ENCODE data around the gene CEP128.

CEP128 gene

DNA sequence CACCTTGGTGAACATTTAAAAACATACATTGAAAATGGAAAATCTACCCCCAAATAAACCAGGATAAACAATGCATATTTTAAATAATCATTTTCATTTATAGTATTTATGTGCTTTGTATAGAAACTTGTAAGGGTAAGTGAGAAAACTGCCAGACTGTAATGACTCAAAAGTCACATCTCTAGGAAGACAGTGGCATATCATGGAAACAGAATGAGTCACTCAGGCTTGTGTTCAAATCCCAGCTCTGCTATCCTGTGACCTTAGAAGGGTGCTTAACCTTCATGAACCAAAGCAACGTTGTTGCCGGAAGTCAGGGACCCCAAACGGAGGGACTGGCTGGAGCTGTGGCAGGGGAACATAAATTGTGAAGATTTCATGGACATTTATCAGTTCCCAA, 142.7 kb downstream of the CEP128 start:
- Histone ChIP-seq H3K9ac (ENCODE audit: low read depth, low read length) (no peak overlapping the region), H3K36me3 (ENCODE audit: control insufficient read depth, insufficient read depth, low read length) (no peaks in the 10 kb centered on the region), H3K4me3 (ENCODE audit: low read depth, low read length) (no peak overlapping the region), H3K4me1 (ENCODE audit: control insufficient read depth, insufficient read depth, low read length) (peaks cover 3% of the 10 kb centered on the region), H3K27me3 (ENCODE audit: control insufficient read depth, insufficient read depth, low read length) (no peaks in the 10 kb centered on the region), H3K9me3 (ENCODE audit: control insufficient read depth, insufficient read depth, low read length) (no peaks in the 10 kb centered on the region)

DNA sequence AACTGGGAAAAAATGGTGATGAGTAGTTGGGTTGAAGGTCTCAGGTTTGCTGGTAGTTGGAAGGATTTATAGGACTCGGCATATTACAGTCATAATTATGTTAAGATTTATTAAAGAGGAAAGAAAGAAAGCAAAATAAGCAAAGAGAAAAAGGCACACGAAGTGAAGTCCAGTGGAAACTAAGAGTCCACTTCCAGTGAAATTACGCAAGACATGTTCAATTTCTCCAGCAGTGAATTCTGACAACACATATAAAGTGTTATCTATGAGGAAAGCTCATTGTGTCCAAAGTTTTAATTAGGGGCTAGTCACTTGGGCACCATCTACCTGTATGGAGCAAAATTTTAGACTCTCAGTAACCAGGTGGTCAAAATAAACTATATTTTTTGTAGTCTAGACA, 143.3 kb downstream of the CEP128 start:
- no peaks in the 10 kb centered on the region for H3K9me3 ChIP-seq (ENCODE audit: control insufficient read depth, insufficient read depth, low read length)
- no peak overlapping the region for H3K9ac ChIP-seq (ENCODE audit: low read depth, low read length)
- H3K27me3 ChIP-seq (ENCODE audit: control insufficient read depth, insufficient read depth, low read length) = no peaks in the 10 kb centered on the region
- H3K4me3 ChIP-seq (ENCODE audit: low read depth, low read length) = no peak overlapping the region
- peaks cover 3% of the 10 kb centered on the region for H3K4me1 ChIP-seq (ENCODE audit: control insufficient read depth, insufficient read depth, low read length)
- no peaks in the 10 kb centered on the region for H3K36me3 ChIP-seq (ENCODE audit: control insufficient read depth, insufficient read depth, low read length)

DNA sequence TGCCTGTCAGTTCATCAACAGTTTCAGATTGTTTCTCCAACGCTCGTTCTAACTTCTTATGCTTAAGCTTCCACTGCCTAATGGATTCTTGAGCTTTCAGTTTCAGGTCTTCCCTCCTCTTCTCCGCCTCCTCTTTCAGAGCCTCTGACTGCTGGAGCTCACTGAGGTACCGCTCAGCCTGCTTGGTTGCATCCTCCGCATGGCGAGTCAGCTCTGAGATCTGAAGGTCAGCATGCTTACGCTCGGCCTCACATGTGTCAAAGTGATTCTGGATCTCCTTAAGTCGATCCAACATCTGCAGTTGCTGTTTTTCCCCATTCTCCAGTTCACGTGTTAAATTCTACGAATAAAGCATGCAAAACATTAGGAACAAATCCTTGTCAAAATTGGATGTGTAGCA, 148.8 kb downstream of the CEP128 start:
- no peaks in the 10 kb centered on the region for H3K9me3 ChIP-seq (ENCODE audit: control insufficient read depth, insufficient read depth, low read length)
- no peak overlapping the region for H3K4me3 ChIP-seq (ENCODE audit: low read depth, low read length)
- H3K9ac ChIP-seq (ENCODE audit: low read depth, low read length) = no peak overlapping the region
- no peaks in the 10 kb centered on the region for H3K27me3 ChIP-seq (ENCODE audit: control insufficient read depth, insufficient read depth, low read length)
- no peaks in the 10 kb centered on the region for H3K36me3 ChIP-seq (ENCODE audit: control insufficient read depth, insufficient read depth, low read length)
- H3K4me1 ChIP-seq (ENCODE audit: control insufficient read depth, insufficient read depth, low read length) = peaks cover 3% of the 10 kb centered on the region

DNA sequence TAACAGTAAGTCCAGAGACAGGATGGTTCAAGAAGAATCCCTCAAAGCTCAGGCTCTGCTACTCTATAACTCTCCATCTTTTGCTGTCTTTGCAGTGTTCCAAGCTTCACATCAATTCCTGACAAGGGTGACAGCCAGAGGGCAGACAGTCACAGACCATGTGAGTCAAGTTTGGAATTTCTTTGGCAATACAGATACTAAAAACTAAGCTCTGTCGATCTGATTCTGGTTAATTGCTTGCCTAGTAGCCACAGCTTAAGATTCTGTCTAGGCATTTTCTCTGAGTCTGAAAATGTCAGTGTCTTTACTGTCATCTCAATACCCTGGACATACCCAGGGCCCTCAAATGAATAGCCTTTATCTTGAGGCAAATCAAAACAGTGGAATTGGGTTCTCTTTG, 153.7 kb downstream of the CEP128 start:
- no peaks in the 10 kb centered on the region for H3K4me1 ChIP-seq (ENCODE audit: control insufficient read depth, insufficient read depth, low read length)
- no peak overlapping the region for H3K9ac ChIP-seq (ENCODE audit: low read depth, low read length)
- H3K27me3 ChIP-seq (ENCODE audit: control insufficient read depth, insufficient read depth, low read length) = no peaks in the 10 kb centered on the region
- no peak overlapping the region for H3K4me3 ChIP-seq (ENCODE audit: low read depth, low read length)
- no peaks in the 10 kb centered on the region for H3K36me3 ChIP-seq (ENCODE audit: control insufficient read depth, insufficient read depth, low read length)
- H3K9me3 ChIP-seq (ENCODE audit: control insufficient read depth, insufficient read depth, low read length) = no peaks in the 10 kb centered on the region

DNA sequence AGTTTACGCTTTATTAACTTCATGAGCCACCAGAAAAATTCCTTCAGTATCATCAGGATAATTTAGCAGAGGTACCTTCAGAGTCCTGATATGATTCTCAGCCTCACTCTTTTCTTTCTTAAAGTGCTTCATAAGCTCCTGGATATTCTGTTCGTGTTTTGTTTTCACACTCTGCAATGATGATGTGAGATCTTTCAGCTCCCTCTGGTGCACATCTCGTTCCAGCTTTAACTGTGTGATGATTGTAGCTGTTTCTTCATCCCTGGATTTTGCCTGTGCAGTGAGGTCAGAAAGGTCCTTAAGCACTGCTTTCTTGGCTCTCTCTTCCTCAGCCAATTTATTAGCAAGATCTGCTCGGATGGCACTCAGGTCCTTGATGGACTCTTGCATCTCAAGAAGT, 156.7 kb downstream of the CEP128 start:
- Histone ChIP-seq H3K4me3 (ENCODE audit: low read depth, low read length) (no peak overlapping the region), H3K36me3 (ENCODE audit: control insufficient read depth, insufficient read depth, low read length) (no peaks in the 10 kb centered on the region), H3K4me1 (ENCODE audit: control insufficient read depth, insufficient read depth, low read length) (no peaks in the 10 kb centered on the region), H3K9ac (ENCODE audit: low read depth, low read length) (no peak overlapping the region), H3K9me3 (ENCODE audit: control insufficient read depth, insufficient read depth, low read length) (no peaks in the 10 kb centered on the region), H3K27me3 (ENCODE audit: control insufficient read depth, insufficient read depth, low read length) (no peaks in the 10 kb centered on the region)

DNA sequence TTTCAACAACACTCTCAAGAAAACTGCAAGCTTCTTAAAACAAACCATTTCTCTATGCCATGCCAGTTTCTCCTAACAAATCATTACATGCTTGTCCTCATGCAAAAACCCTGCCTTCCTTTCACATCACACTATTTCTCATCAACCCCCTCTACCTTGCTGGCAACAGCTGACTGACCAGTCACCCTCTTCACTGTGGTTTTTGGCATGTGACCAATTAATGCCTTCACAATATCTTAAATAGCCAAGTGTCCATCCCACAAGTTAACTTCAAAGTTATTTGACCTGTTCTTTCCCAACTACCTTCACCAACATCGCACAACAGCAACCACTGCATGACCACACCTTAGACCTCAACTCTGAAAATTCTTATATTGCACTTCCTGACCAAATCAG, 159.6 kb downstream of the CEP128 start:
- H3K9me3 ChIP-seq (ENCODE audit: control insufficient read depth, insufficient read depth, low read length) = no peaks in the 10 kb centered on the region
- no peak overlapping the region for H3K4me3 ChIP-seq (ENCODE audit: low read depth, low read length)
- no peak overlapping the region for H3K9ac ChIP-seq (ENCODE audit: low read depth, low read length)
- no peaks in the 10 kb centered on the region for H3K27me3 ChIP-seq (ENCODE audit: control insufficient read depth, insufficient read depth, low read length)
- H3K4me1 ChIP-seq (ENCODE audit: control insufficient read depth, insufficient read depth, low read length) = no peaks in the 10 kb centered on the region
- no peaks in the 10 kb centered on the region for H3K36me3 ChIP-seq (ENCODE audit: control insufficient read depth, insufficient read depth, low read length)

DNA sequence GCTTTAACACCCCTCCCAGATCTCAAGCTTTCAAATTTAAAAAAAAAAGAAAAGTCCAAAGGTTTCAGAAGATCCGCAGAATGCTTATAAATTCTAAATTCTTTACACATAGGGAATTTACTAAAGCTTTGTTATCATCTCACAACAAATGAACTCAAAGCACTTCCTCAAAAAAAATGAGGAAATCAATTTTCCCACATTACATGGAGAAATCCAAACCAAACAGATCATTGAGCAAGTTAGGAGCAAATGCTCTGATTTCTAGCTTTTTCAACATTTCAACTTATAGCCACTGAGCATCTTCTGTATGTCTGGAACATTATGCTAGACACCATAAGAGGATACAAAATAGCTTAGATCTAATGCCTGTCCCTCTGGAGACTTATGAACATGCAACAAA, 161.0 kb downstream of the CEP128 start:
- Histone ChIP-seq H3K9me3 (ENCODE audit: control insufficient read depth, insufficient read depth, low read length) (no peaks in the 10 kb centered on the region), H3K36me3 (ENCODE audit: control insufficient read depth, insufficient read depth, low read length) (no peaks in the 10 kb centered on the region)

DNA sequence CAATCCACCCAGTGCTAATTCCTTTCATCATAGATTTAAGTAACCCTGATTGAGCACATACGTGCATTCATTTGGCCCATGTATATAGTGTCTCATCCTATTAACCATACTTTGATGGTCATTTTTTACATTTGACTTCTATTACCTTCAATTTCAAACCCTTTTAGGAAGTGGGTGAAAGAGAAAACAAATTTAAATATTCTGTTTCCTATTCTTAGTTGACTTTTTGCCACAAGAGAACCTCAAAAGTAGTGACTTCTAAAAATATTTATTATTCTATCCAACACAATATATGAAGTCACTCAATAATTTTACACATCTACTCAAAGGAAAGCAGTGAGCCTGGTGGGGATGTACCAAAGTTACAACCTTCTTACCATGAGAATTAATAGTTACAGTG, 164.9 kb downstream of the CEP128 start:
- Histone ChIP-seq H3K27me3 (ENCODE audit: control insufficient read depth, insufficient read depth, low read length) (no peaks in the 10 kb centered on the region), H3K9ac (ENCODE audit: low read depth, low read length) (no peak overlapping the region), H3K4me3 (ENCODE audit: low read depth, low read length) (no peak overlapping the region), H3K9me3 (ENCODE audit: control insufficient read depth, insufficient read depth, low read length) (no peaks in the 10 kb centered on the region), H3K4me1 (ENCODE audit: control insufficient read depth, insufficient read depth, low read length) (no peaks in the 10 kb centered on the region), H3K36me3 (ENCODE audit: control insufficient read depth, insufficient read depth, low read length) (no peaks in the 10 kb centered on the region)

More for the DNA sequence above, 161.0 kb downstream of the CEP128 start:
- Histone ChIP-seq H3K9ac (ENCODE audit: low read depth, low read length) (no peak overlapping the region), H3K4me3 (ENCODE audit: low read depth, low read length) (no peak overlapping the region), H3K27me3 (ENCODE audit: control insufficient read depth, insufficient read depth, low read length) (no peaks in the 10 kb centered on the region), H3K4me1 (ENCODE audit: control insufficient read depth, insufficient read depth, low read length) (no peaks in the 10 kb centered on the region)

DNA sequence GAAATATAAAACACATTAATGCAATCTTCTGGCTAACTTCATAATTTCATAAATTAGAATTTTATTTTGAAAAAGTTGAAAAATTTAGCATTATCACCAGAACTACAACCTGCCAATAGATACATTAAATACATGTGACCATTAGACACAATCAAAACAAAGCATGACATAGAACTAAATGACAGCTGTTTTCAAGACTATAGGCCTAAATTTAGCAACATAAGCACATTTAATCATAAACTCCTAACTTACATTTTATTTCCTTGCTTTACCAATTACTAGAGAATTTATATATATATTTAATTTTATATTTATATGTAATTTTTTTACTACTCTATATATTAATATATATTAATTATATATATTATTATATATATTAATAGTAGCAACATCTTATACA, 165.4 kb downstream of the CEP128 start:
- Histone ChIP-seq H3K4me1 (ENCODE audit: control insufficient read depth, insufficient read depth, low read length) (no peaks in the 10 kb centered on the region), H3K27me3 (ENCODE audit: control insufficient read depth, insufficient read depth, low read length) (no peaks in the 10 kb centered on the region), H3K4me3 (ENCODE audit: low read depth, low read length) (no peak overlapping the region), H3K36me3 (ENCODE audit: control insufficient read depth, insufficient read depth, low read length) (no peaks in the 10 kb centered on the region), H3K9me3 (ENCODE audit: control insufficient read depth, insufficient read depth, low read length) (no peaks in the 10 kb centered on the region), H3K9ac (ENCODE audit: low read depth, low read length) (no peak overlapping the region)

DNA sequence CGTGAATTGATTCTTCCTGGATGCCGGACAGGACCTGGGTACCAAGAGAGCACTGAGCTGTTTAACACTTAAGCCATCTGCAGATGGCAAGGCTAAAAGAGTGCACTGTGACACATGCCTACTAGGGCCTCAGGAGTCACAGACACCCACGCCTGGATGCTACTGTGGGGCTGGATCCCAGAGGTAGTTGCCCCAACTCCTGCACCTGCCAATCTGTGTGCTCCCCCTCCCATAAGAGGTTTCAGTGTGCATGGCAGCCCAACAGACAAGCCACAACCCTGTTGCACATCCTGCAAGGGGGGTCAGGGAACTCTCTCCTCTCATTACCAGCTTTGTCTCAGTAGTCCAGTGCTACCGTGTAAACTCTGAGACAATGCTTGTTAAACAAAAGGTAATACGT, 169.0 kb downstream of the CEP128 start:
- Histone ChIP-seq H3K27me3 (ENCODE audit: control insufficient read depth, insufficient read depth, low read length) (no peaks in the 10 kb centered on the region), H3K9me3 (ENCODE audit: control insufficient read depth, insufficient read depth, low read length) (no peaks in the 10 kb centered on the region), H3K36me3 (ENCODE audit: control insufficient read depth, insufficient read depth, low read length) (no peaks in the 10 kb centered on the region), H3K9ac (ENCODE audit: low read depth, low read length) (no peak overlapping the region), H3K4me3 (ENCODE audit: low read depth, low read length) (no peak overlapping the region), H3K4me1 (ENCODE audit: control insufficient read depth, insufficient read depth, low read length) (no peaks in the 10 kb centered on the region)

DNA sequence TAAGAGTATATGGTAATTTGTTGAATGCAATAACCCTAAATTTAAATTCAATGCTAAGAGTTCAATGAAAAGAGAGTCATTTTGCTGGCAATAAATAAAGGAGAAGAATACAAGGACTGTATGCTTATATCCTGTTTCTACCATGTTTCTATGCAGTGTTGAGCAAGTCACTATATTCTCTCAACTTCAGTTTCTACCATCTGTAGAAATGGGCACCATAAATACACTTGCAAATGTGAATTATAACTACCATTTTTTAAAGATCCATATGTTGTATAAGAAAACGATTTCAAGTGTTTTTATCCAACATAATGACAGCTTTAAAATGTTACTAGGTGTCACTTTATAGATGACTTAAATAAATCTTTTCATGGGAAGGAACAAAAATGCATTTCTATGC, 170.3 kb downstream of the CEP128 start:
- Histone ChIP-seq H3K4me3 (ENCODE audit: low read depth, low read length) (no peak overlapping the region), H3K36me3 (ENCODE audit: control insufficient read depth, insufficient read depth, low read length) (no peaks in the 10 kb centered on the region), H3K27me3 (ENCODE audit: control insufficient read depth, insufficient read depth, low read length) (no peaks in the 10 kb centered on the region), H3K9me3 (ENCODE audit: control insufficient read depth, insufficient read depth, low read length) (no peaks in the 10 kb centered on the region), H3K4me1 (ENCODE audit: control insufficient read depth, insufficient read depth, low read length) (no peaks in the 10 kb centered on the region), H3K9ac (ENCODE audit: low read depth, low read length) (no peak overlapping the region)

DNA sequence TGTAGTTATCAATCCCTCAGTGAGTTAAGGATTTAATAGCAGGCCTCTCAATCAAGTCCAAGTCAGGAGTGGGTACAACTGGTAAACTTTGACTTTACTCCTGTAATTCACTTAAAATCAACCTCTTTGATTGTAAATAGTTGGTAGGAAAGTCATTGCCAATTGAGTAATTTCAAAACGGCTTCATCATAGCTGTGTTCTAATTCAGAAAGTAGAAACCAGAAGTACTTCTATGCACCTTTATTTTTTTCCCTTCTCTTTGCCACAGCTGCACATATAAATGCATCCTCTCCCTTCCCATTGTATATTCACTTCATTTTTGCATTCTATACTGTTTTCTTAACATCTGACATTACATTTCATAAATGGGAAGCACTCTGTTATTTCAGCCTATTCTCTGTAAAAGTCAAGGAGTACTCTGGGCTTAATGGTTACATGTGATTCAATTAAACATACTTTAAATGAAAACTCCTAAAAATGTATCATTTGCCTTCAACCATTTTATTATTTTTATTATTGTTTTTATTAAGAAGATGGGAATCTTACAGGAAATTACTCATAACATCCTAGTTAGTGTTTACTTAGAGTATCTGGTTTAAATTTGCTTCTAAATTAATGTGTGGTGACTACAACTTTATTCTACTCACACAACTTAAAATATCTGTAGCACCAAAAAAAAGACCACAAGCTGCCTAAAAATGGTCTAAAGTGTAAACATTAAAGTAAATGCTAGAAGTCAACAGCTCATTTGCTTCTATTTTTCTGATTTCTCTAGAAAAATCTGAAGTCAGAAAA, 171.2 kb downstream of the CEP128 start:
- Histone ChIP-seq H3K9ac (ENCODE audit: low read depth, low read length) (no peak overlapping the region), H3K4me3 (ENCODE audit: low read depth, low read length) (no peak overlapping the region), H3K27me3 (ENCODE audit: control insufficient read depth, insufficient read depth, low read length) (no peaks in the 10 kb centered on the region), H3K9me3 (ENCODE audit: control insufficient read depth, insufficient read depth, low read length) (no peaks in the 10 kb centered on the region), H3K36me3 (ENCODE audit: control insufficient read depth, insufficient read depth, low read length) (no peaks in the 10 kb centered on the region), H3K4me1 (ENCODE audit: control insufficient read depth, insufficient read depth, low read length) (no peaks in the 10 kb centered on the region)
